K562 (cell line): ENCODE measurements around the gene GZMM. TPM values are rescaled to one million over a fixed set of nuclear protein-coding genes. Genes with fewer than 3 reads are reported as not detected.

Experiments
- ATAC-seq: fragments of 200-7000 bp; cut with Tn5 transposase; 3 replicates; pipeline ENCODE4 v1.9.1; 2020; ENCODE audit warnings: moderate library complexity
- BruUV-seq: library from RNA; stranded (reverse); fragments of 400-500 nt; replicated peaks from 2 replicates; lab custom pipeline; 2021; lab: Mats Ljungman, UMichigan
- CTCF ChIA-PET: fragments of 300-600 bp; formaldehyde crosslinking; extraction: SDS; loops from one replicate; lab custom pipeline; 2021; ENCODE audit warnings: low intra/inter-chr PET ratio; lab: Yijun Ruan, JAX
- POLR2A ChIA-PET: fragments of 300-600, 350-650 bp; sonication (Branson Sonifier 250); formaldehyde crosslinking; extraction: SDS; loops from one replicate; lab custom pipeline; 2021; ENCODE audit warnings: antibody characterized with exemption, inconsistent platforms; lab: Yijun Ruan, JAX
- DNase-seq, 4 experiments: peaks; one replicate each; pipeline versions ENCODE4 v3.0.0 to v3.0.0-alpha.2; 2011 to 2018; ENCODE audit warnings: low spot score in 3 of 4, mixed read lengths in 3 of 4; ENCODE audit errors: extremely low read depth in 1 of 4
- FAIRE-seq: peaks from 2 replicates; lab custom pipeline; 2011; peaks lifted over from hg19 to GRCh38; lab: Jason Lieb, UNC
- H2AFZ ChIP-seq: 2 replicates; pipeline ENCODE4 v1.6.0; 2011; ENCODE audit warnings: low read depth, low read length, control low read depth, inconsistent platforms
- H3K27ac ChIP-seq: fragments of 200-600 bp; 3 replicates; pipeline ENCODE4 v1.8.0; 2011; ENCODE audit warnings: low read depth, mild to moderate bottlenecking, control low read depth, inconsistent platforms, low read length, moderate library complexity, mixed read lengths; ENCODE audit errors: extremely low read depth
- H3K27me3 ChIP-seq, 2 experiments: fragments of 300-600 bp in 1 of 2; 2 replicates in 1 of 2; 3 replicates in 1 of 2; pipeline versions ENCODE4 v1.6.0 to v1.8.0; 2011; ENCODE audit warnings: inconsistent platforms in 2 of 2, low read length in 2 of 2, mild to moderate bottlenecking in 1 of 2, mixed read lengths in 1 of 2, moderate library complexity in 1 of 2; ENCODE audit not compliant: control insufficient read depth in 2 of 2, insufficient read depth in 2 of 2
- H3K36me3 ChIP-seq: fragments of 300-600 bp; 3 replicates; pipeline ENCODE4 v1.8.0; 2011; ENCODE audit warnings: mild to moderate bottlenecking, low read length, inconsistent platforms; ENCODE audit not compliant: control insufficient read depth, insufficient read depth
- H3K4me1 ChIP-seq, 2 experiments: fragments of 200-600 bp in 1 of 2; replicated peaks in 1 of 2; 2 replicates in 1 of 2; 3 replicates in 1 of 2; pipeline versions ENCODE4 v1.5.1 to v1.8.0; 2011; ENCODE audit warnings: inconsistent platforms in 2 of 2, low read length in 2 of 2, mild to moderate bottlenecking in 1 of 2, mixed read lengths in 1 of 2, moderate library complexity in 1 of 2; ENCODE audit not compliant: control insufficient read depth in 2 of 2, insufficient read depth in 2 of 2
- H3K4me2 ChIP-seq: 2 replicates; pipeline ENCODE4 v1.6.1; 2011; ENCODE audit warnings: low read length, control low read depth, inconsistent platforms, mixed read lengths; ENCODE audit not compliant: insufficient read depth
- H3K4me3 ChIP-seq: fragments of 200-600 bp; sonication (generic), shearing (Covaris generic); 2 replicates; pipeline ENCODE4 v1.5.1; 2016; ENCODE audit warnings: control low read depth, inconsistent platforms
- H3K79me2 ChIP-seq: fragments of 200-600 bp; 3 replicates; pipeline ENCODE4 v1.8.0; 2011; ENCODE audit warnings: low read length, inconsistent platforms; ENCODE audit not compliant: control insufficient read depth, insufficient read depth
- H3K9ac ChIP-seq, 2 experiments: 2 replicates each; pipeline versions ENCODE4 v1.6.0 to v1.6.1; 2011; ENCODE audit warnings: low read depth in 2 of 2, low read length in 2 of 2, control low read depth in 1 of 2, inconsistent platforms in 1 of 2, mild to moderate bottlenecking in 1 of 2, mixed read lengths in 1 of 2; ENCODE audit not compliant: insufficient read depth in 1 of 2
- H3K9me1 ChIP-seq: one replicate; pipeline ENCODE4 v1.6.0; 2011; ENCODE audit warnings: inconsistent platforms, mild to moderate bottlenecking, low read length, moderate library complexity; ENCODE audit not compliant: control insufficient read depth, insufficient read depth
- H3K9me3 ChIP-seq: replicated peaks from 2 replicates; pipeline ENCODE4 v1.5.1; 2011; ENCODE audit warnings: low read depth, low read length, inconsistent platforms; ENCODE audit not compliant: control insufficient read depth, insufficient read depth
- H4K20me1 ChIP-seq: replicated peaks from 2 replicates; pipeline ENCODE4 v1.6.1; 2011; ENCODE audit warnings: low read length, inconsistent platforms, mixed read lengths; ENCODE audit not compliant: control insufficient read depth, insufficient read depth
- ADNP ChIP-seq: fragments of 200-800 bp; sonication (Bioruptor generic); IDR thresholded peaks from 2 replicates; pipeline ENCODE4 v1.6.1; 2016; ENCODE audit warnings: missing genetic modification characterization, missing compliant biosample characterization
- ARID1B ChIP-seq: fragments of 450-650 bp; IDR thresholded peaks from 2 replicates; pipeline ENCODE4 v1.6.1; 2016; ENCODE audit warnings: antibody characterized with exemption, mild to moderate bottlenecking, inconsistent platforms
- FOXA1 ChIP-seq: fragments of 450-650 bp; IDR thresholded peaks from 2 replicates; pipeline ENCODE4 v1.6.1; 2016; ENCODE audit warnings: mild to moderate bottlenecking, borderline replicate concordance
- HIVEP1 ChIP-seq: fragments of 250-450 bp; sonication (Bioruptor Pico); IDR thresholded peaks from 2 replicates; pipeline ENCODE4 v1.4.0; 2020; ENCODE audit warnings: mild to moderate bottlenecking
- HMG20A ChIP-seq: fragments of 450-650 bp; formaldehyde crosslinking; conservative IDR thresholded peaks from 2 replicates; pipeline ENCODE4 v1.4.0; 2020; ENCODE audit warnings: mild to moderate bottlenecking, mixed read lengths
- POLR2G ChIP-seq: fragments of 200-400 bp; formaldehyde crosslinking; IDR thresholded peaks from 2 replicates; pipeline ENCODE4 v1.6.1; 2017; ENCODE audit warnings: low read depth, mild to moderate bottlenecking, antibody characterized with exemption, low read length, moderate library complexity
- POLR3G ChIP-seq: IDR thresholded peaks from 2 replicates; pipeline ENCODE4 v1.6.1; 2011; ENCODE audit not compliant: insufficient read length, insufficient replicate concordance; ENCODE audit errors: extremely low read depth
- RAD51 ChIP-seq: fragments of 450-650 bp; IDR thresholded peaks from 2 replicates; pipeline ENCODE4 v1.7.1; 2016; ENCODE audit warnings: low read depth, mild to moderate bottlenecking, borderline replicate concordance
- SNRNP70 ChIP-seq: fragments of 200-400 bp; formaldehyde crosslinking; optimal IDR thresholded peaks from 2 replicates; pipeline ENCODE3; 2017; ENCODE audit warnings: low read depth, low read length
- SPI1 ChIP-seq: IDR thresholded peaks from 2 replicates; pipeline ENCODE4 v1.6.1; 2011; ENCODE audit warnings: low read depth, low read length, control low read depth, borderline replicate concordance
- SUPT5H ChIP-seq: fragments of 450-650 bp; IDR thresholded peaks from 2 replicates; pipeline ENCODE4 v1.6.1; 2016
- TBP ChIP-seq: optimal IDR thresholded peaks from 2 replicates; pipeline ENCODE3; 2011; ENCODE audit warnings: low read depth, low read length, improper control_type of control experiment
- TCF15 ChIP-seq: fragments of 250-450 bp; sonication (Bioruptor Pico); IDR thresholded peaks from 2 replicates; pipeline ENCODE4 v1.8.0; 2022; ENCODE audit warnings: moderate library complexity, mild to moderate bottlenecking, inconsistent platforms
- TSHZ1 ChIP-seq: fragments of 250-450 bp; sonication (Bioruptor Pico); IDR thresholded peaks from 2 replicates; pipeline ENCODE4 v1.4.0; 2020; ENCODE audit warnings: mild to moderate bottlenecking, moderate library complexity
- ZBTB33 ChIP-seq: sonication (generic); formaldehyde crosslinking; IDR thresholded peaks from 2 replicates; pipeline ENCODE4 v1.8.1; 2023; ENCODE audit warnings: mild to moderate bottlenecking, missing genetic modification reagents
- ZNF232 ChIP-seq: sonication (generic); formaldehyde crosslinking; IDR thresholded peaks from 2 replicates; pipeline ENCODE4 v1.8.0; 2022; ENCODE audit warnings: mild to moderate bottlenecking, missing genetic modification reagents
- ZNF644 ChIP-seq: fragments of 200-800 bp; sonication (Bioruptor generic); IDR thresholded peaks from 2 replicates; pipeline ENCODE4 v1.6.1; 2016; ENCODE audit warnings: low read depth, missing genetic modification characterization, missing compliant biosample characterization
- WGBS: fragments of 100-300 bp; shearing (Covaris generic); methylation state at CpG from one replicate; pipeline ENCODE4 v1.1.6; 2016; ENCODE audit warnings: low coverage, mixed read lengths; ENCODE audit not compliant: insufficient coverage; ENCODE audit errors: missing lambda C conversion rate; 5-methylcytosine and 5-hydroxymethylcytosine counted together
- in situ Hi-C: fragments of 300-500 bp; cut with MboI; formaldehyde crosslinking; loops from 4 replicates; pipeline ENCODE4 v1.15.0; 2018; ENCODE audit warnings: inconsistent platforms, mixed read lengths
- intact Hi-C: fragments of 100-400 bp; cut with micrococcal nuclease; formaldehyde crosslinking; loops from 2 replicates; pipeline ENCODE4 v1.14.2; 2022
- polyA plus RNA-seq, 8 experiments: library from polyadenylated mRNA; depleted of rRNA in 4 of 8; stranded (reverse) in 5 of 8; unstranded in 3 of 8; fragments of >200 nt; fragmentation: Nextera tagmentation in 2 of 8; fragmentation: Illumina TruSeq in 1 of 8; extraction: Ambion mirVana in 2 of 8; extraction: Trizol in 1 of 8; gene quantifications; 2 replicates each; pipeline versions ENCODE4 v1.2.1 to v1.2.3, GENCODE V29; 2011 to 2014; ENCODE audit warnings: inconsistent platforms in 1 of 8, missing spikeins in 1 of 8
- total RNA-seq, 7 experiments: library from RNA; depleted of rRNA in 6 of 7; stranded (reverse); fragments of >200 nt in 6 of 7; fragmentation: Illumina TruSeq in 2 of 7; extraction: Trizol in 2 of 7; gene quantifications; 2 replicates each; pipeline versions ENCODE4 v1.2.1 to v1.2.3, GENCODE V29; 2011 to 2021; ENCODE audit warnings: low replicate concordance in 1 of 7

The GZMM gene
- total and polyA plus RNA-seq, 9 of the 15 experiments (the other 6 are each of a cell fraction or from before 2014, with no cell fraction given): 0.08 to 2.6 (median 0.70) TPM; not detected in 2

- H3K9ac ChIP-seq: peak overlapping the region in 1 of 2 experiments; percentile 17; a peak in 1 of 4 replicates
- no peak overlapping the region for H3K4me3 ChIP-seq
- peaks cover 8 to 45% of the 10 kb centered on the region in 2 experiments for H3K4me1 ChIP-seq
- no peak overlapping the region for H2AFZ ChIP-seq
- H3K4me2 ChIP-seq: no peak overlapping the region
- WGBS: 89% methylated on average over 26 of the region's 34 CpGs
- H3K27me3 ChIP-seq: no peaks in the 10 kb centered on the region
- ChIA-PET POLR2A (interaction anchor here (0.6 to 1.5 kb wide), 8 partner anchors 9 to 931 kb away, joined by 3 to 12 read pairs (median 3); partner anchors contain the start of gene CDC34), CTCF (no interaction called here)
- peaks cover 44% of the 10 kb centered on the region; the same call in 2 of the 3 replicates for H3K36me3 ChIP-seq
- intact Hi-C loops (no loop called here), in situ Hi-C loops (no loop called here)
- ATAC-seq: peak; percentile 12
- no peaks in the 10 kb centered on the region for H3K9me3 ChIP-seq
- DNase-seq: no peak
- no TSS peak for BruUV-seq
- no peaks in the 10 kb centered on the region for H3K79me2 ChIP-seq
- no peak overlapping the region for H3K27ac ChIP-seq
- no peaks in the 10 kb centered on the region; the same call in 1 of the 2 replicates for H4K20me1 ChIP-seq
- no peaks in the 10 kb centered on the region for H3K9me1 ChIP-seq
- no peak for FAIRE-seq
- TF ChIP-seq HIVEP1 (no peak), POLR2G (peak; percentile 70), FOXA1 (no peak), ZBTB33 (CRISPR knock-in tag) (peak; percentile 37; the same call in 1 of the 2 replicates), ADNP (no peak), ZNF232 (CRISPR knock-in tag) (no peak), TBP (no peak), TSHZ1 (CRISPR knock-in tag) (no peak), SPI1 (no peak), ARID1B (no peak), POLR3G (no peak), SUPT5H (0 out of 2 replicates have a peak, but pooled peaks have one; percentile 14), TCF15 (CRISPR knock-in tag) (no peak), SNRNP70 (no peak), ZNF644 (tag) (no peak), RAD51 (no peak), HMG20A (CRISPR knock-in tag) (no peak)
Measured at GRCh38 chr19:542173-542866, 1.5 kb upstream of the GZMM start.
